NT2/D1 (cell line): ENCODE measurements around the gene ATF6B.

Source experiments
- YY1 ChIP-seq: IDR thresholded peaks from 2 replicates; pipeline ENCODE4 v1.6.1; 2011; ENCODE audit not compliant: insufficient read length, insufficient read depth
- ZNF274 ChIP-seq: IDR thresholded peaks from 2 replicates; pipeline ENCODE4 v1.6.1; 2011; ENCODE audit warnings: mild to moderate bottlenecking, low read depth, low read length

DNA sequence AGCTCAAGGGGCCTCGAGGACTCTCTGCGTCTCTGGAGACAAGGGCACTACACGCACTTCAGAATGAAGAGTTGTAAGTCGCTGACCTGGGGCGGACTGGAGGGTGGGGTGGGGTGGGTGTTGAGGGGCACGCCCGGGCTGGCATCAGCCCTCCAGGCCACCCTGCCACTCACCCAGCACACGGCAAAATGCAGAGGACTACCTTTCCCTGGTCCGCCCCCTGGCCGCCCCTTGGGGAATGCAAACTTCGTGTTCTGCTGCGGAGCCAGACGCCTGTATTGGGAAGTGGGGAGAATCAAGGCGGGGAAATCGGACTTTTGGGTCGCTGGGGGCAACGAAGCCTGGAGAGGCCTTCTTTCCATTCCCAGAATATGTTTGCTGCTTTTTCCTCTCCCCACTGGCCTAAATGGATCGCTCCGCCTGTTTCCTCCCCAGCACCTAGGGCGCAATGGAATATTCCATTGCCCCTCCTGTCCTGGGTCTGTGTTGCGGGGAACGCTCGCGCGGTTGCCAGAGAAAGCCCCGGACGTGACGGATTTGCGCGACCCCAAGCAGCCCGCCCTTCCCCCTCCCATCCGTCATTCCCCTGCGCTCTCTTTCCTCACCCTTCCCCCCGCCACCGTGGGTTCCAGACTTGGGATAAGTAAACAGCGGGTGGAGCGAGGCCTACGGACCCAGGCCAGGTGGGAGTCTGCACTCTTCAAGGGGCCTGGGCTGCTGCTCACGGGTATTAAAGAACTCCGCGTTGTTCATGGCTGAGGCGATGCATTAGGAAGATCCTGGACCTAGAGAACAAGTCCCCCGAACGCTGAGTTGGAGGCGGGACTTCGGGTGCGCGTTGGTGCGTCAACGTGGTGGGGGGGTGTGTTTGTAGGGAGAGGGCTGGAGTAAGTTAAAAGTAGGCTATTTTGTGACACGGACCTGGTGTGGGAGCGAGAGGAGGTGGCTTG lies 25.8 kb upstream of the ATF6B start, which contains the start of gene PPT2:
- no peak for TF ChIP-seq ZNF274
- TF ChIP-seq YY1: no peak
